Lower leg skin (tissue), 3 donors: ENCODE measurements around the gene CRAT.

Experiments
- CTCF ChIP-seq, 3 donors: fragments of 450-650 bp; IDR thresholded peaks; one replicate each; pipeline ENCODE4 v1.5.1; 2016; ENCODE audit warnings: antibody characterized with exemption in 3 of 3, mild to moderate bottlenecking in 3 of 3, moderate library complexity in 2 of 3
- POLR2A ChIP-seq, 2 donors: fragments of 450-650 bp; IDR thresholded peaks; one replicate each; pipeline ENCODE4 v1.6.1; 2016 to 2017; ENCODE audit warnings: antibody characterized with exemption in 2 of 2, mild to moderate bottlenecking in 1 of 2, moderate library complexity in 1 of 2

- no peak for TF ChIP-seq CTCF (IDR thresholded peaks at IDR 0.05)
- TF ChIP-seq POLR2A (IDR thresholded peaks at IDR 0.05): no peak
Measured at GRCh38 chr9:129072171-129072570, 38.4 kb downstream of the CRAT start.
